ENCODE results near the gene NEK1. TPM values are rescaled to one million over a fixed set of nuclear protein-coding genes. Genes with fewer than 3 reads are reported as not detected.

Gene NEK1
- total RNA-seq, 1 donor from 2014 or later: 13.0 TPM

DNA sequence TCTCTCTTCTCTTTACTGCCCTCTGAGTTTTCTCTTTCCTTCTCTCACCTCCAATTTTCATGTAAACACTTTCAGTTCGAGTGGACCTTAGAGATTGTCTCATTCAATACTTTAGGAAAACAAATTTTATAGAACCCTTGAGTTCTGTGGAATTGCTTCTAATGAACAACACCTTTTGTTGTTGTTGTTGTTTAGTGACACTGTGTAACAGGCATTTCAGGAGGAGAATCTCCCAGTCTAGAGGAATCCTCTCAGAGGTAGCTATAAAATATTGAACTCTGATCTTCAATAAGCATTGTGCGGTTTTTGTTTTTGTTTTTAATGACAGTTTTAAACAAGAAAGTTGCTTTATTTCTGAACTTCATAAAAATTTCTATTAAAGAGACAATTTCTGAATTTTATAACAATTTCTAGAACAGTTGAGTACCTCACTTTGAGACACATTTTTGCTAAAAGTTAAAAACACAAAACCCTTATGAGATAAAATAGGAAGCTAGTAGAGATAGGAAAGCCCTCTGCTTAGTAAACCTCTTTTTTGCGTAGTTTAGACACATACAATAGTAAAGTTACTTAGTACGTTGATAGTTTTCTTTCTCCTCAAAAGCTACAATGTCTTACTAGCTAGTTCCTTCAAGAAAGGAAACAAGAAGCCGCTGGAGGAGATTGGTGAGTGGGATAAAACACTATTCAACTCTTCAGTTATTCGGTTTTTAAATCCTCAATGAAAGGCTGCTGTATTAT is 46.8 kb upstream of the NEK1 start:
- Mint-ChIP-seq H3K27ac (ENCODE audit: unreplicated experiment) (peak overlapping the region; percentile 98), H3K9me3 (ENCODE audit: unreplicated experiment) (no peaks in the 10 kb centered on the region), H3K36me3 (ENCODE audit: low read depth, unreplicated experiment) (no peaks in the 10 kb centered on the region), H3K27me3 (ENCODE audit: low read depth, unreplicated experiment) (no peaks in the 10 kb centered on the region), H3K4me3 (ENCODE audit: unreplicated experiment) (peak overlapping the region; percentile 14), H3K4me1 (ENCODE audit: low read depth, unreplicated experiment) (peaks cover 13% of the 10 kb centered on the region)
- Histone ChIP-seq H3K4me2 (ENCODE audit: low read length) (peak overlapping the region; percentile 86), H3K9me3 (ENCODE audit: insufficient read depth, low read depth, low read length) (no peaks in the 10 kb centered on the region), H2AFZ (ENCODE audit: low read depth, low read length) (no peak overlapping the region), H3K27ac (ENCODE audit: low read depth, low read length) (peak overlapping the region; percentile 94), H3K36me3 (ENCODE audit: insufficient read depth, low read length) (no peaks in the 10 kb centered on the region), H3K4me1 (ENCODE audit: insufficient read depth, low read length) (peaks cover 15% of the 10 kb centered on the region), H3K4me3 (ENCODE audit: insufficient read depth, low read depth, low read length) (peak overlapping the region; percentile 72), H4K20me1 (ENCODE audit: insufficient read depth, low read length) (no peaks in the 10 kb centered on the region), H3K27me3 (ENCODE audit: insufficient read depth, low read length) (no peaks in the 10 kb centered on the region), H3K79me2 (ENCODE audit: insufficient read depth, low read length) (peaks cover 24% of the 10 kb centered on the region), H3K9ac (ENCODE audit: low read length) (peak overlapping the region; percentile 88)
- TF ChIP-seq, protein P1, sequence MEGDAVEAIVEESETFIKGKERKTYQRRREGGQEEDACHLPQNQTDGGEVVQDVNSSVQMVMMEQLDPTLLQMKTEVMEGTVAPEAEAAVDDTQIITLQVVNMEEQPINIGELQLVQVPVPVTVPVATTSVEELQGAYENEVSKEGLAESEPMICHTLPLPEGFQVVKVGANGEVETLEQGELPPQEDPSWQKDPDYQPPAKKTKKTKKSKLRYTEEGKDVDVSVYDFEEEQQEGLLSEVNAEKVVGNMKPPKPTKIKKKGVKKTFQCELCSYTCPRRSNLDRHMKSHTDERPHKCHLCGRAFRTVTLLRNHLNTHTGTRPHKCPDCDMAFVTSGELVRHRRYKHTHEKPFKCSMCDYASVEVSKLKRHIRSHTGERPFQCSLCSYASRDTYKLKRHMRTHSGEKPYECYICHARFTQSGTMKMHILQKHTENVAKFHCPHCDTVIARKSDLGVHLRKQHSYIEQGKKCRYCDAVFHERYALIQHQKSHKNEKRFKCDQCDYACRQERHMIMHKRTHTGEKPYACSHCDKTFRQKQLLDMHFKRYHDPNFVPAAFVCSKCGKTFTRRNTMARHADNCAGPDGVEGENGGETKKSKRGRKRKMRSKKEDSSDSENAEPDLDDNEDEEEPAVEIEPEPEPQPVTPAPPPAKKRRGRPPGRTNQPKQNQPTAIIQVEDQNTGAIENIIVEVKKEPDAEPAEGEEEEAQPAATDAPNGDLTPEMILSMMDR (IDR thresholded peaks at IDR 0.05; ENCODE audit: insufficient read depth, low read depth, low read length): no peak
- no peak for TF ChIP-seq EZH2 (IDR thresholded peaks at IDR 0.05; ENCODE audit: insufficient read depth, low read length)
- peak; percentile 5 for FAIRE-seq
- no peak for DNase-seq (ENCODE audit: low read depth)

DNA sequence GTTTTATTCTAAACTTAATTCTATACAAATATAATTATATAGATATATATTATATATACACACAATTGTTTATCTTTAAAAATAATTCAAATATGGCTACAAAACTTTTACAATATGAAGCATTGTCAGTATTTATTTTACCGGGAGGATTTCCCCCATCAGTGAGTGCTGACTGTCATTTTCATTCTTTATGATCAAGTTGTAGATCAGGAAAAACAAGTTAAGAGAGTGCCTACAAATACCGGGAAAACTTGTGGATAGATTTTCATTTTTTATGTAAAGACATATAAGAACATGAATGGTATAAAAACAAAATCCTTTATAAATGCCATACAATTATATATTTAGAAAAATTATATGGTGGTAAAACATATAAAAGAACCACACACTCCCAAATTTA is 45.8 kb upstream of the NEK1 start:
- H3K36me3 ChIP-seq (ENCODE audit: insufficient read depth, low read length): no peaks in the 10 kb centered on the region
- no peaks in the 10 kb centered on the region for H3K27me3 Mint-ChIP-seq (ENCODE audit: low read depth, unreplicated experiment)
- no peak for TF ChIP-seq EZH2 (IDR thresholded peaks at IDR 0.05; ENCODE audit: insufficient read depth, low read length)
- no peak overlapping the region for H3K27ac Mint-ChIP-seq (ENCODE audit: unreplicated experiment)
- H3K79me2 ChIP-seq (ENCODE audit: insufficient read depth, low read length): peaks cover 29% of the 10 kb centered on the region
- no peaks in the 10 kb centered on the region for H3K27me3 ChIP-seq (ENCODE audit: insufficient read depth, low read length)
- H3K9me3 Mint-ChIP-seq (ENCODE audit: unreplicated experiment): no peaks in the 10 kb centered on the region
- peaks cover 8% of the 10 kb centered on the region for H3K4me1 ChIP-seq (ENCODE audit: insufficient read depth, low read length)
- FAIRE-seq (no peak), DNase-seq (ENCODE audit: low read depth) (no peak)
- H3K4me1 Mint-ChIP-seq (ENCODE audit: low read depth, unreplicated experiment): peaks cover 11% of the 10 kb centered on the region
- no peak overlapping the region for H3K27ac ChIP-seq (ENCODE audit: low read depth, low read length)
- no peak overlapping the region for H2AFZ ChIP-seq (ENCODE audit: low read depth, low read length)
- no peak overlapping the region for H3K4me2 ChIP-seq (ENCODE audit: low read length)
- peaks cover 4% of the 10 kb centered on the region for H4K20me1 ChIP-seq (ENCODE audit: insufficient read depth, low read length)
- H3K9me3 ChIP-seq (ENCODE audit: insufficient read depth, low read depth, low read length): no peaks in the 10 kb centered on the region
- H3K9ac ChIP-seq (ENCODE audit: low read length): no peak overlapping the region
- no peak overlapping the region for H3K4me3 Mint-ChIP-seq (ENCODE audit: unreplicated experiment)
- no peak overlapping the region for H3K4me3 ChIP-seq (ENCODE audit: insufficient read depth, low read depth, low read length)
- H3K36me3 Mint-ChIP-seq (ENCODE audit: low read depth, unreplicated experiment): no peaks in the 10 kb centered on the region

DNA sequence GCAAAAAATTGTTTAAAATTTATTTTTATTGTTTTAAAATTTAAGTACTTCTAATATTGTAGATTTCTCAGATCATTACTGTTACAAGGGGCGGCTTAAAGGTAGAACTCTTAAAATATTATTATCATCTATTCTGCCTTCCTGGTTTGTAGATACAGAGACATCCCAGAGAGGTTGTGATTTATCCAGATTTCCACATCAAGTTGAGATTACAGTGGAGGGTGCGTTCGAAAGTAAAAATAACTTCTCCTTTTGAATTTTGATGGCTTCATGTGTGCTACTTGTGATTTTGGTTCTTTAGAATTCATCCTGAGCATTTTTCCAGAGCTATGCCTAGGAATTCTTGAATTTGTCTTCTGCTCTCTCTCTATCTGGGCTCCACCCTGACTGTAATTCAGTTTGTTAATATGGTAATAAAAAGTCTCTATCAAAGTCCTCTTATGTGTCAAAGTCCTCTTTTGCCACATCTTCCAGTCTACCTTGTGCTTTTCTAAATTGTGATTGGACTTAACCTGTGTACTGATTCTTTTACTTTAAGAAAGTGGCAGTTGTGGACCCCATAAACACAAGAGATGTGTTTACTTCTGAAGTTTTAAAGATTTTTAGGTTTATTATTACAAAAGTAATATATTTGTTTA is 45.2 kb upstream of the NEK1 start:
- no peak overlapping the region for H3K4me3 ChIP-seq (ENCODE audit: insufficient read depth, low read depth, low read length)
- H3K27ac Mint-ChIP-seq (ENCODE audit: unreplicated experiment): no peak overlapping the region
- H3K4me2 ChIP-seq (ENCODE audit: low read length): no peak overlapping the region
- TF ChIP-seq, protein P1 (IDR thresholded peaks at IDR 0.05; ENCODE audit: insufficient read depth, low read depth, low read length): no peak
- TF ChIP-seq EZH2 (IDR thresholded peaks at IDR 0.05; ENCODE audit: insufficient read depth, low read length): no peak
- H3K27me3 Mint-ChIP-seq (ENCODE audit: low read depth, unreplicated experiment): no peaks in the 10 kb centered on the region
- no peak overlapping the region for H2AFZ ChIP-seq (ENCODE audit: low read depth, low read length)
- no peak for FAIRE-seq
- H3K27me3 ChIP-seq (ENCODE audit: insufficient read depth, low read length): no peaks in the 10 kb centered on the region
- no peak for DNase-seq (ENCODE audit: low read depth)
- peaks cover 4% of the 10 kb centered on the region for H4K20me1 ChIP-seq (ENCODE audit: insufficient read depth, low read length)
- peaks cover 8% of the 10 kb centered on the region for H3K4me1 ChIP-seq (ENCODE audit: insufficient read depth, low read length)
- no peaks in the 10 kb centered on the region for H3K9me3 Mint-ChIP-seq (ENCODE audit: unreplicated experiment)
- H3K27ac ChIP-seq (ENCODE audit: low read depth, low read length): no peak overlapping the region
- peaks cover 11% of the 10 kb centered on the region for H3K4me1 Mint-ChIP-seq (ENCODE audit: low read depth, unreplicated experiment)
- peaks cover 3% of the 10 kb centered on the region for H3K36me3 Mint-ChIP-seq (ENCODE audit: low read depth, unreplicated experiment)
- H3K36me3 ChIP-seq (ENCODE audit: insufficient read depth, low read length): no peaks in the 10 kb centered on the region
- peaks cover 33% of the 10 kb centered on the region for H3K79me2 ChIP-seq (ENCODE audit: insufficient read depth, low read length)
- H3K9me3 ChIP-seq (ENCODE audit: insufficient read depth, low read depth, low read length): no peaks in the 10 kb centered on the region
- no peak overlapping the region for H3K4me3 Mint-ChIP-seq (ENCODE audit: unreplicated experiment)
- no peak overlapping the region for H3K9ac ChIP-seq (ENCODE audit: low read length)

Data from astrocyte (in vitro differentiated cells and primary cell).